ENCODE results near the gene FUS. TPM values are rescaled to one million over a fixed set of nuclear protein-coding genes. Genes with fewer than 3 reads are reported as not detected.
A peak's percentile ranks its signal among the peaks of the same experiment; 100 is the strongest.

Gene FUS
- total and polyA plus RNA-seq, 2 of the 13 experiments (the other 11 are each of a cell fraction or from before 2014, with no cell fraction given), result 68.1 to 168 TPM

- H3K4me3 ChIP-seq (replicated peaks in 1 of 3; ENCODE audit: insufficient read depth in 1 of 3, low read depth in 2 of 3, low read length in 3 of 3), result peak overlapping the region; percentile 35 to 69 (median 40)
- TF ChIP-seq ZNF350 (CRISPR knock-in tag; IDR thresholded peaks at IDR 0.05; ENCODE audit: borderline replicate concordance, low read depth), result 0 out of 2 replicates have a peak, but pooled peaks have one; percentile 12
- TF ChIP-seq CC2D1A (CRISPR knock-in tag; IDR thresholded peaks at IDR 0.05), result no peak
- no peak for TF ChIP-seq KDM5B (CRISPR knock-in tag; IDR thresholded peaks at IDR 0.05; ENCODE audit: borderline replicate concordance)
- TF ChIP-seq ZSCAN22 (CRISPR knock-in tag; IDR thresholded peaks at IDR 0.05), result no peak
- no peak for TF ChIP-seq SNAPC4 (CRISPR knock-in tag; IDR thresholded peaks at IDR 0.05)
- no peak for TF ChIP-seq ZNF20 (CRISPR knock-in tag; IDR thresholded peaks at IDR 0.05)
- TF ChIP-seq TAF15 (IDR thresholded peaks at IDR 0.05; ENCODE audit: low read depth, low read length, poor library complexity, severe bottlenecking), result no peak
- no peak for TF ChIP-seq NFATC3 (CRISPR knock-in tag; IDR thresholded peaks at IDR 0.05)
- TF ChIP-seq NCOA2 (CRISPR knock-in tag; IDR thresholded peaks at IDR 0.05), result no peak
- no peak for TF ChIP-seq HDAC6 (IDR thresholded peaks at IDR 0.05; ENCODE audit: low read depth, low read length)
- no peak for TF ChIP-seq ZNF143 (CRISPR knock-in tag; IDR thresholded peaks at IDR 0.05)
- no peak for TF ChIP-seq ATF3 (CRISPR knock-in tag; IDR thresholded peaks at IDR 0.05)
- TF ChIP-seq SRSF1 (optimal IDR thresholded peaks at IDR 0.05; ENCODE audit: low read depth, low read length), result no peak
- no peak for TF ChIP-seq GMEB1 (CRISPR knock-in tag; IDR thresholded peaks at IDR 0.05; ENCODE audit: borderline replicate concordance)
- no peak for TF ChIP-seq SATB2 (CRISPR knock-in tag; IDR thresholded peaks at IDR 0.05)
- TF ChIP-seq ZNF230 (CRISPR knock-in tag; IDR thresholded peaks at IDR 0.05), result no peak
- 0 out of 2 replicates have a peak, but pooled peaks have one; percentile 15 for TF ChIP-seq MAX (IDR thresholded peaks at IDR 0.05)
Measured at GRCh38 chr16:31134625-31135534, 45.1 kb upstream of the FUS start.

More at GRCh38 chr16:31134625-31135534, 45.1 kb upstream of the FUS start:
- peaks cover 2 to 3% of the 10 kb centered on the region in 2 experiments; a peak in 2 of 5 replicates for H3K27me3 ChIP-seq (ENCODE audit: control insufficient read depth in 1 of 2, insufficient read depth in 2 of 2, low read length in 2 of 2)
- no peaks in the 10 kb centered on the region for H3K79me2 ChIP-seq (ENCODE audit: insufficient read depth, low read length)
- H3K4me2 ChIP-seq (ENCODE audit: low read depth, low read length), result peak overlapping the region; percentile 77
- H3K27ac ChIP-seq (ENCODE audit: extremely low read length, insufficient read depth, low read length), result no peak overlapping the region
- H3K9me3 ChIP-seq (ENCODE audit: low read length), result no peaks in the 10 kb centered on the region
- H3K4me1 ChIP-seq (ENCODE audit: insufficient read depth, low read length), result peaks cover 48% of the 10 kb centered on the region
- peaks cover 4 to 6% of the 10 kb centered on the region in 2 experiments; a peak in 4 of 5 replicates for H3K36me3 ChIP-seq (replicated peaks in 1 of 2; ENCODE audit: control insufficient read depth in 1 of 2, insufficient read depth in 2 of 2, low read length in 2 of 2)
- 31% methylated on average over 13 of the region's 18 CpGs for WGBS (ENCODE audit: low lambda C conversion rate)
- ChIA-PET CTCF (ENCODE audit: low intra/inter-chr PET ratio, low total read pairs) (no interaction called here), POLR2A (interaction anchor here (1.0 to 11.4 kb wide), 7 partner anchors 14 to 378 kb away, joined by 3 to 275 read pairs (median 3); partner anchors contain the start of genes HSD3B7, KAT8 and ZNF668)
- FAIRE-seq (peak; percentile 60), ATAC-seq (peak; percentile 37), DNase-seq (ENCODE audit: low spot score) (no peak)
- H4K20me1 ChIP-seq (ENCODE audit: insufficient read depth, low read length), result no peaks in the 10 kb centered on the region
- H3K9ac ChIP-seq (ENCODE audit: insufficient read depth, low read depth, low read length), result peak overlapping the region; percentile 25
- in situ Hi-C loops (cut with HindIII; ENCODE audit: extremely low pct_ligation_motif_present, low pct_unique_long_range_greater_than_20kb), result no loop called here
- intact Hi-C loops (cut with micrococcal nuclease; ENCODE audit: unreplicated experiment), result no loop called here
- no peak overlapping the region for H2AFZ ChIP-seq (ENCODE audit: low read length)
- TSS peak; percentile 43 for BruUV-seq (replicated peaks)

Measured in HepG2 (cell line).